ENCODE measurements around the gene TREML1.
A peak's percentile ranks its signal among the peaks of the same experiment; 100 is the strongest.

DNA sequence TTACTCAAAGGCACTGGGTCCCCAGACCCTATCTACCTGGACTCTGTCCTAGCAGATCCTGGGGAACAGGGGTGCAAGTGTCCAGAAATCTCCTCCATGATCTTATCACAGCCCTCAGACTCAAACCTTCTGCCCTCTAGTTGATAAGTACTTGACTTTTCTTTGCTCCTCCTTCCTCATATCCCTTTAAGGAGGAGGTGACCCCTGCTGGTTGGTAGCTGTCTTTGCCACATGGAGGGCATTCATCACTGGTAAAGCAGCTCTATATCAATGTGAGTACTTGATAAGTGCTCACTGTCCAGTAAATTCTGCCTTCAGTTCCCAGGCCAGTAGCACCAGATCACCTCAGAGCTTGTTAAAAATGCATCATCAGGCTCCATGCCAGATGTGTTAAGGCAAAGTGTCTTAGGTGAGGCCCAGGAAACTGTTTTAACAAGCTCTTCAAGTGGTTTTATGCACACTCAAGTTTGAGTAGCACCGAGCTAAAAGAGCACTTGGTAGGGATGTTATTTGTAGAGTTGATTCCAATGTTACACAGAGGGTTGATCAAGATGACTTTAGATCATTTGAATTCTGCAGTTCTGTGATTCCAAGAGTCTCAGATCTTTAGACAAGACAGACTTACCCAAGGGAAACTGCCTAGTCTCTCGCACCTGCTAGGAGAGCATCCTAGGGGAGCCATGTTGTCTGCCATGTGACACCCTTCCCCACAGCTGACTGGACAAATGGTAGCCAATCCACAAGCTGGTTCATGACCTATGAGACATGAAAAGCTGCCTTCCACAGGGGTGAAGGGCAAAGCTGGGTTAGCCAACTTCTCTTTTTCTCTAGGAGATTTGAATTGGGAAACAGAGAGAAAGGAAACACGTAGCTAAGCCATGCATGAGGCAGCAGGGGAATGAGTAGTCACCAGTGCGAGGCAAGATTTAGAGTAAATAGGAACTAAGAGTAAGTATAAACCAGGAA lies 28.2 kb upstream of the TREML1 start:
- TF ChIP-seq, protein P1, sequence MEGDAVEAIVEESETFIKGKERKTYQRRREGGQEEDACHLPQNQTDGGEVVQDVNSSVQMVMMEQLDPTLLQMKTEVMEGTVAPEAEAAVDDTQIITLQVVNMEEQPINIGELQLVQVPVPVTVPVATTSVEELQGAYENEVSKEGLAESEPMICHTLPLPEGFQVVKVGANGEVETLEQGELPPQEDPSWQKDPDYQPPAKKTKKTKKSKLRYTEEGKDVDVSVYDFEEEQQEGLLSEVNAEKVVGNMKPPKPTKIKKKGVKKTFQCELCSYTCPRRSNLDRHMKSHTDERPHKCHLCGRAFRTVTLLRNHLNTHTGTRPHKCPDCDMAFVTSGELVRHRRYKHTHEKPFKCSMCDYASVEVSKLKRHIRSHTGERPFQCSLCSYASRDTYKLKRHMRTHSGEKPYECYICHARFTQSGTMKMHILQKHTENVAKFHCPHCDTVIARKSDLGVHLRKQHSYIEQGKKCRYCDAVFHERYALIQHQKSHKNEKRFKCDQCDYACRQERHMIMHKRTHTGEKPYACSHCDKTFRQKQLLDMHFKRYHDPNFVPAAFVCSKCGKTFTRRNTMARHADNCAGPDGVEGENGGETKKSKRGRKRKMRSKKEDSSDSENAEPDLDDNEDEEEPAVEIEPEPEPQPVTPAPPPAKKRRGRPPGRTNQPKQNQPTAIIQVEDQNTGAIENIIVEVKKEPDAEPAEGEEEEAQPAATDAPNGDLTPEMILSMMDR (conservative IDR thresholded peaks at IDR 0.05; ENCODE audit: low read depth, low read length) = peak; percentile 74
- TF ChIP-seq EZH2 (IDR thresholded peaks at IDR 0.05; ENCODE audit: borderline replicate concordance, low read depth, low read length, poor library complexity, severe bottlenecking) = no peak

Data from A673 (cell line).